ENCODE results near the gene YARS1.

Gene YARS1

DNA sequence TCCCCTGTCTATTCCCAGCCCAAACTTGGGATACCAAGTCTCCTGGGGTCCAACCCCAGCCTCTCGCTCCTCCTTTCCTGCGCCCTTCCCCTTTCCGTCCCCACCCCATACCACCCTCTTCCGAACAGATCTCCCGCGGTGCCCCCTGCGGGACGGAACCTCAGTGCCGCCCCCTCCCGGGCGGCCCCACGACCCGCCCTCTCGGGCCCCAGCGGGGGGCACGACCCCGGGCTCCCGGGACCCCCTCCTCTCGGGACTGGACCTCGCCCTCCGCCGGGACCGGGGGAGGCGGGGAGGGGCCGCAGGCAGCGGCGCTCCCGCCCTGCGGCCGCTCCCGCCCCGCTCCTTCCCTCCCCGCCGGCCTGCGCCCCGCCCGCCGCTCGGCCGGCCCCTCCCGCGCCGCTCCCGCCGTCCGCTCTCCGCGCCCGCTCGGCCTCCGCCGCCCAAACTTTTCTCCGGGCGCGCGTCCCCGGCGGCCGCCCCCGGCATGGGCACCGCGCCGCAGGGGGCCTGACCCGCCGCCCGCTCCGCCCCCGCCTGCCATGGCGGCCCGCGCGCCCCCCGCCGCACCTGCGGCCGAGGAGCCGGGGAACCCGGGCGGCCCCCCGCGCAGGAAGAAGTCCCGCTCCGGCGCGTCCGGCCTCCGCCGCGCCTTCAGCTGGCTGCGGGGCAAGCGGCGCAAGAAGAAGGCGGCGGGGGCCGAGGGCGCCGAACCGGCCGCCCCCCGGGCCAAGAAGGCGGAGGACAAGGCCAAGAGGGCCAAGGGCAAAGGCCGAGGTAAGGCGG lies 75.6 kb downstream of the YARS1 start:
- 1% methylated on average over 60 to 75 of the region's 103 CpGs for WGBS, 2 experiments (ENCODE audit: insufficient coverage in 2 of 2)

GRCh38 chr1:32741059-32741412 lies 76.1 kb downstream of the YARS1 start:
- Histone ChIP-seq H3K4me3 (ENCODE audit: extremely low read depth, insufficient read depth, low read length, poor library complexity, severe bottlenecking) (peak overlapping the region; percentile 52), H3K36me3 (ENCODE audit: control insufficient read depth, insufficient read depth, low read length) (no peaks in the 10 kb centered on the region), H3K27ac (ENCODE audit: low read depth, low read length, severe bottlenecking) (no peak overlapping the region), H3K4me1 (ENCODE audit: control insufficient read depth, insufficient read depth, low read length, poor library complexity, severe bottlenecking) (peaks cover 12% of the 10 kb centered on the region), H3K9me3 (ENCODE audit: control insufficient read depth, low read length) (no peaks in the 10 kb centered on the region)
- 60 to 64% methylated on average over 6 to 9 of the region's 10 CpGs for WGBS, 2 experiments (ENCODE audit: insufficient coverage in 2 of 2)

More for the DNA sequence above, 75.6 kb downstream of the YARS1 start:
- no peaks in the 10 kb centered on the region for H3K36me3 ChIP-seq (ENCODE audit: control insufficient read depth, insufficient read depth, low read length)
- peaks cover 12% of the 10 kb centered on the region for H3K4me1 ChIP-seq (ENCODE audit: control insufficient read depth, insufficient read depth, low read length, poor library complexity, severe bottlenecking)
- H3K27ac ChIP-seq (ENCODE audit: low read depth, low read length, severe bottlenecking), result no peak overlapping the region
- no peaks in the 10 kb centered on the region for H3K9me3 ChIP-seq (ENCODE audit: control insufficient read depth, low read length)
- H3K4me3 ChIP-seq (ENCODE audit: extremely low read depth, insufficient read depth, low read length, poor library complexity, severe bottlenecking), result peak overlapping the region; percentile 52

DNA sequence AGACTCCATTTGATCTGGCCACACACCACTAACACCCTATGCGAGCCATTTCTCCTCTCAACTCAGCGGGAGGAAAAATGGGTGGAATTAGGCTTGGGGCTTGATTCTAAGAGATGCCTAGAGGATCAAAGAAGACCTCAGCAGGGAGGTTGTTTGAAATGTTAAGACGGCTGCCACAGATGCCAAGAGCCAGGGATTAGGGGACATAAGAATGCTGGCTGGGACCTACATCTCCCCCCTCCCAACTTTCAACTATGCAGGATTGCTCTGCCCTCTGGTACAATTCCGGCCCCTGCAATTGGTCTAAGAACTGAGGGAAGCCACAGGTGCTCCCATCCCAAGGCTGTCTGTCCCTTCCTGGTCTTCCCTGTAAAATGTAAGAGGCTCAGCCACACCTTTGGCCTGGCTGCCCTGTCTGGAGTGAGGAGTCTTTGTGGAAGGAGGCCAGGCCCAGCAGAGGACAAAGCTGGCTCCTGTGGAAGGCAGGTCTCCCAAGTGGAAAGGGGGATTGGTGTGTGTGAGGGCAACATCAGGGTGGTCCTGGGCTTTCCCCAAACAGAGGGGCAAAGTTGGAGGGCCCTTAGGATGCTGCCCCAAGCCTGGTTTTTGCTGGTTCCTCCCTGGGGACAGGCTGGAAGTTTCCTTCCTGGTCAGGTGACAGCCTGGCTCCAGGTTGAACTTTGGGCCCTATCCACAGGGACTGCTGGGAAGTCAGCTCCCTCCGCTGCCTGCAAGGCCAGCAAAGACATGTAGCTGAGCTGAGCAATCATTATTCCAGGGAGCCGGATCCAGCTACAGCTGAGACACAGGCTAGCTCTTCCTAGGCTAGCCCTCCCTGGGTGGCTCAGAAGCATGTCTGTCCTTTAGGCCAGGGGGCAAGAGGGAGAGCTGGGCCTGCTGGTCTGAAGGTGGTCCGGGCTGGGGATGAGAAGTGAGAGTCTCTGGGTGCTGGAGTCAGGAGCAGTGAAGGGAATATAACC lies 80.1 kb downstream of the YARS1 start:
- Histone ChIP-seq H3K27ac (ENCODE audit: low read depth, low read length, severe bottlenecking) (no peak overlapping the region), H3K4me1 (ENCODE audit: control insufficient read depth, insufficient read depth, low read length, poor library complexity, severe bottlenecking) (peaks cover 7% of the 10 kb centered on the region), H3K9me3 (ENCODE audit: control insufficient read depth, low read length) (no peaks in the 10 kb centered on the region), H3K36me3 (ENCODE audit: control insufficient read depth, insufficient read depth, low read length) (no peaks in the 10 kb centered on the region), H3K4me3 (ENCODE audit: extremely low read depth, insufficient read depth, low read length, poor library complexity, severe bottlenecking) (no peak overlapping the region)
- WGBS, 2 experiments (ENCODE audit: insufficient coverage in 2 of 2), result 49 to 62% methylated on average over 3 to 4 of the region's 7 CpGs

DNA sequence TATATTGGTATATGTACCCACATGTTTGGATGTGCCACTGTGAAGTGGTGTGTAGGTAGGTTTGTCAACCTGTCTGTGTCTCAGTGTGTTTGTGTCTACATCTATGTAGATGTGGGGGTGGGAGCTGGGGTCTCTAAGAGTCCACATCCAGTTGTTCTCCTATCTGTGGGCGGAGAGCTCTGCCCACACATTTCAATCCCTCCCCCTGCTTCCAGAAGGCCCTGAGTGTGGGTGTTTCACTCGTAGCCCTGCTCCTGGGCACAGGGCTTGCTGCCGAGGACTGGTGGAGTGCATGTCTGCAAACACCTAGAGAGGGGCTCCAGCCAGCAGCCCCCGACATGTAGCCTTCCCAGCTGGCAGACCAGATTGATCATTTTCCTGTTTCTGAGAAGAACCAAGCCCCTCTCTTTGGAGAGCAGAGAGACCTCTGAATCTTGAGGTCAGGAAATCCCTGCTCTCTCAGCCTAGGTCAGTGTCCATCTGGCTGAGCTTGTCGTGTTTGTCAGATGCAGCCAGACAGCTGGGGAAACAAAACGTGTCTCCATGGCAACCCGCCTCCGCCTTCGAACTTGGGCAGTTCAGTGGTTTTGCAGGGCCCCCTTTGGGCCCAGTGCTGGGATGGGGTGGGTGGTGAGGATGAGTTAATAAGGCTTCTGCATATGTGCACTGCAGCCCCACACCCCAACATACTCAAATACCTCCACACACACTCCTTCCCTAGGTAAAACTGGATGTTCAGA lies 83.4 kb downstream of the YARS1 start:
- Histone ChIP-seq H3K4me3 (ENCODE audit: extremely low read depth, insufficient read depth, low read length, poor library complexity, severe bottlenecking) (no peak overlapping the region), H3K9me3 (ENCODE audit: control insufficient read depth, low read length) (no peaks in the 10 kb centered on the region), H3K4me1 (ENCODE audit: control insufficient read depth, insufficient read depth, low read length, poor library complexity, severe bottlenecking) (peaks cover 7% of the 10 kb centered on the region), H3K27ac (ENCODE audit: low read depth, low read length, severe bottlenecking) (no peak overlapping the region), H3K36me3 (ENCODE audit: control insufficient read depth, insufficient read depth, low read length) (no peaks in the 10 kb centered on the region)
- WGBS, 2 experiments (ENCODE audit: insufficient coverage in 2 of 2), result 54 to 59% methylated on average over 8 of the region's 9 CpGs

- Histone ChIP-seq H3K27ac (ENCODE audit: low read depth, low read length, severe bottlenecking) (no peak overlapping the region), H3K36me3 (ENCODE audit: control insufficient read depth, insufficient read depth, low read length) (no peaks in the 10 kb centered on the region), H3K9me3 (ENCODE audit: control insufficient read depth, low read length) (no peaks in the 10 kb centered on the region), H3K4me3 (ENCODE audit: extremely low read depth, insufficient read depth, low read length, poor library complexity, severe bottlenecking) (no peak overlapping the region), H3K4me1 (ENCODE audit: control insufficient read depth, insufficient read depth, low read length, poor library complexity, severe bottlenecking) (peaks cover 13% of the 10 kb centered on the region)
- WGBS, 2 experiments (ENCODE audit: insufficient coverage in 2 of 2), result 89 to 90% methylated on average over 11 to 12 of the region's 14 CpGs
Measured at GRCh38 chr1:32729254-32730046, 87.7 kb downstream of the YARS1 start.

DNA sequence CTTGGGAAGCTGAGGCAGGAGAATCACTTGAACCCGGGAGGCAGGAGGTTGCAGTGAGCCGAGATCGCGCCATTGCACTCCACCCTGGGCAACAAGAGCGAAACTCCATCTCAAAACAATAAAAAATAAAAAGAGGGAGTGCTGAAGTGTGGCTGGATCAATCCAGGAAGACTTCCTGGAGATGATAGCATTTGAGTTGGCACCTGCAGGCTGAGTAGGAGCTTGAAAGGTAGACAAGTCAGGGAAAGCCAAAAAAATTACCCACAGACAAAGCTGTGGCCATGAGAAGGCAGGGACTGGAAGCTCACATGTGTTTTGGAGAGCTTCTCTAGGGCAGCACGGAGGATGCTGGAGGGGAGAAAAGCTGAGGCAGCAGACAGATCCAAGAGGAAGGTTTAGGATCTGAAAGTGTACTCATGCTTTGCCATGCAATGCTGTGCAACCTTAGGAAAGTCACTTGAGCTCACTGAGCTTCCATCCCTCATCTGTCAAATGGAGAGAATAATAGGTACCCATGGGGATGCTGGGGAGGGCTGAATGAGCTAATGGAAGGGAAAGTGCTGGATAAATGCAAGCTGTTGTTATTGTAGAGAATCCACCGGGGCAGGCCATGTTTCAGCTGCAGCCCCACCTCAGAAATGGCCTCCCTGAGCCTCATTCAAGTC lies 88.6 kb downstream of the YARS1 start:
- 62 to 91% methylated on average over 1 to 2 of the region's 7 CpGs for WGBS, 2 experiments (ENCODE audit: insufficient coverage in 2 of 2)
- Histone ChIP-seq H3K4me3 (ENCODE audit: extremely low read depth, insufficient read depth, low read length, poor library complexity, severe bottlenecking) (no peak overlapping the region), H3K9me3 (ENCODE audit: control insufficient read depth, low read length) (no peaks in the 10 kb centered on the region), H3K27ac (ENCODE audit: low read depth, low read length, severe bottlenecking) (no peak overlapping the region), H3K36me3 (ENCODE audit: control insufficient read depth, insufficient read depth, low read length) (no peaks in the 10 kb centered on the region), H3K4me1 (ENCODE audit: control insufficient read depth, insufficient read depth, low read length, poor library complexity, severe bottlenecking) (peaks cover 13% of the 10 kb centered on the region)

DNA sequence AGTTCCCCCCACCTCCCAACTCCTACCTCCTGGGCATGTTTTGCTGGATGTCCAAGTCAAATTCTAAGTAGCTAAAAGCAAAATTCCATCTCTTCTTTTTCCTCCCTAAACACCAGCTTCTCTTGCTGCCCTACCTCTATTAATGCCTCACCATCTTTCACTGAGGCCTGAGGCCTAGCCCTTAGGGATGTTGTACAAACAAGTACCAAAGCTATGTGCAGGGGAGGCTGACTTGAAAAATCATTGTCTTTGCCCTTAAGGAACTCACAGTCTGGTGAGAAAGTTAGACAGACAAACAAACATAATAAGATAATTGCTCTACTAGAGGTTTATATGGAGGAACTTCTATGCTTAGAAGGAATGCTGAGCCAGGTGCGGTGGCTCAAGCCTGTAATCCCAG lies 89.3 kb downstream of the YARS1 start:
- H3K4me1 ChIP-seq (ENCODE audit: control insufficient read depth, insufficient read depth, low read length, poor library complexity, severe bottlenecking), result peaks cover 13% of the 10 kb centered on the region
- 100% methylated on average over 1 of the region's 1 CpG; no CpG with 5 or more reads in 1 of the 2 experiments for WGBS, 2 experiments (ENCODE audit: insufficient coverage in 2 of 2)
- H3K36me3 ChIP-seq (ENCODE audit: control insufficient read depth, insufficient read depth, low read length), result no peaks in the 10 kb centered on the region
- H3K9me3 ChIP-seq (ENCODE audit: control insufficient read depth, low read length), result no peaks in the 10 kb centered on the region
- H3K4me3 ChIP-seq (ENCODE audit: extremely low read depth, insufficient read depth, low read length, poor library complexity, severe bottlenecking), result no peak overlapping the region
- no peak overlapping the region for H3K27ac ChIP-seq (ENCODE audit: low read depth, low read length, severe bottlenecking)

GRCh38 chr1:32725615-32725982 lies 91.6 kb downstream of the YARS1 start:
- Histone ChIP-seq H3K9me3 (ENCODE audit: control insufficient read depth, low read length) (no peaks in the 10 kb centered on the region), H3K36me3 (ENCODE audit: control insufficient read depth, insufficient read depth, low read length) (no peaks in the 10 kb centered on the region), H3K27ac (ENCODE audit: low read depth, low read length, severe bottlenecking) (peak overlapping the region; percentile 64), H3K4me3 (ENCODE audit: extremely low read depth, insufficient read depth, low read length, poor library complexity, severe bottlenecking) (no peak overlapping the region), H3K4me1 (ENCODE audit: control insufficient read depth, insufficient read depth, low read length, poor library complexity, severe bottlenecking) (peaks cover 13% of the 10 kb centered on the region)
- 94 to 100% methylated on average over 2 to 3 of the region's 3 CpGs for WGBS, 2 experiments (ENCODE audit: insufficient coverage in 2 of 2)

All from mesodermal cell (in vitro differentiated cells).